ENCODE measurements around the gene DNAJC17. TPM values are rescaled to one million over a fixed set of nuclear protein-coding genes. Genes with fewer than 3 reads are reported as not detected.

The DNAJC17 gene
- total RNA-seq, 1 experiment from 2014 or later: 36.1 TPM

DNA sequence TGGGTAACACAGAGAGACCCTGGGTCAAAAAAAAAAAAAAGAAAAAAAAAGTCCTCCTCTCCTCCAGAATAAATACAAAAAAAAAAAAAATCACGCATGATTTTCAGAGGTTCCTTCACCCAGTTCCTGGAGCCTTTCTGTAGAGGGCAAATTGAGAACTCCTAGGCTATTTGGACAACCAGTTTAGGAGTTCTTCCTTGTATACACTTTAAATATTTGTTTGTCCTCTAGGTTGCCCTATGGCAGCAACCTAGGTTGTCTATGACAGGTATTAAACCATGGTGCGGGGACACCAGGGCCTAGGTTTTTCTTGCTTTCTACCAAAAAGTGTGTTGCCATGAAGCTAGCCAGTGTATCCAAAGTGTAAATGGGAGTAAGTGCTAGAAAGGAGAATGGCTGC is 4.2 kb downstream of the DNAJC17 start:
- RAD21 ChIA-PET (ENCODE audit: low non-redundant PET in 1 of 2, low total read pairs in 2 of 2, uncharacterized antibody in 2 of 2, unreplicated experiment in 2 of 2): no interaction called here
- Histone ChIP-seq H3K4me1 (ENCODE audit: control insufficient read depth in 1 of 2, insufficient read depth in 2 of 2, low read length in 2 of 2) (peaks cover 18 to 34% of the 10 kb centered on the region in 2 experiments; a peak in 3 of 4 replicates), H3K9ac (ENCODE audit: low read length) (no peak overlapping the region), H3K27me3 (ENCODE audit: insufficient read depth, low read length) (no peaks in the 10 kb centered on the region), H3K4me3 (replicated peaks in 1 of 2; ENCODE audit: low read depth in 1 of 2, low read length in 2 of 2) (no peak overlapping the region), H4K20me1 (ENCODE audit: insufficient read depth) (no peaks in the 10 kb centered on the region), H3K36me3 (ENCODE audit: control insufficient read depth in 1 of 2, insufficient read depth in 2 of 2, low read length in 2 of 2) (no peaks in the 10 kb centered on the region), H3K79me2 (ENCODE audit: insufficient read depth, low read length) (peaks cover 41% of the 10 kb centered on the region), H3K4me2 (ENCODE audit: low read length) (no peak overlapping the region), H3K9me2 (ENCODE audit: insufficient read depth) (no peaks in the 10 kb centered on the region), H2AFZ (ENCODE audit: low read depth, low read length, poor library complexity, severe bottlenecking) (no peak overlapping the region), H3K9me3 (ENCODE audit: control insufficient read depth in 1 of 2, insufficient read depth in 1 of 2, low read depth in 1 of 2, low read length in 2 of 2) (no peaks in the 10 kb centered on the region), H3K27ac (ENCODE audit: low read depth, low read length) (no peak overlapping the region)
- POLR2A ChIA-PET: no interaction called here
- DNase-seq (ENCODE audit: low read depth, low spot score): no peak
- CTCF ChIA-PET: interaction anchor here (1.8 kb wide), 1 partner anchor 18 kb away, joined by 4 read pairs; no protein-coding TSS in a partner anchor
- TF ChIP-seq ZBTB33 (IDR thresholded peaks at IDR 0.05; ENCODE audit: extremely low read depth, insufficient replicate concordance, low read length) (no peak), SIN3A (IDR thresholded peaks at IDR 0.05; ENCODE audit: low read depth) (no peak), SRF (IDR thresholded peaks at IDR 0.05; ENCODE audit: low read depth) (no peak), ELF1 (IDR thresholded peaks at IDR 0.05; ENCODE audit: borderline replicate concordance, low read depth) (no peak), CEBPB (IDR thresholded peaks at IDR 0.05; ENCODE audit: low read depth) (no peak), ZFX (IDR thresholded peaks at IDR 0.05) (no peak), JUND (IDR thresholded peaks at IDR 0.05) (no peak), ZNF274 (IDR thresholded peaks at IDR 0.05; ENCODE audit: low read depth, low read length) (no peak), POLR2A (IDR thresholded peaks at IDR 0.05; ENCODE audit: borderline replicate concordance, extremely low read depth, insufficient read depth, insufficient read length) (no peak), RAD21 (IDR thresholded peaks at IDR 0.05; ENCODE audit: low read depth) (no peak), SP1 (IDR thresholded peaks at IDR 0.05; ENCODE audit: low read depth) (no peak), POLR2AphosphoS5 (IDR thresholded peaks at IDR 0.05; ENCODE audit: low read depth, low read length) (no peak), FOSL1 (IDR thresholded peaks at IDR 0.05; ENCODE audit: low read depth) (no peak), CBX3 (IDR thresholded peaks at IDR 0.05; ENCODE audit: low read depth) (no peak), TCF7L2 (IDR thresholded peaks at IDR 0.05; ENCODE audit: borderline replicate concordance, extremely low read depth, insufficient read depth, insufficient read length) (no peak)
- TF ChIP-seq, protein P1, sequence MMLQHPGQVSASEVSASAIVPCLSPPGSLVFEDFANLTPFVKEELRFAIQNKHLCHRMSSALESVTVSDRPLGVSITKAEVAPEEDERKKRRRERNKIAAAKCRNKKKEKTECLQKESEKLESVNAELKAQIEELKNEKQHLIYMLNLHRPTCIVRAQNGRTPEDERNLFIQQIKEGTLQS (IDR thresholded peaks at IDR 0.05): no peak
- TF ChIP-seq, protein P2, sequence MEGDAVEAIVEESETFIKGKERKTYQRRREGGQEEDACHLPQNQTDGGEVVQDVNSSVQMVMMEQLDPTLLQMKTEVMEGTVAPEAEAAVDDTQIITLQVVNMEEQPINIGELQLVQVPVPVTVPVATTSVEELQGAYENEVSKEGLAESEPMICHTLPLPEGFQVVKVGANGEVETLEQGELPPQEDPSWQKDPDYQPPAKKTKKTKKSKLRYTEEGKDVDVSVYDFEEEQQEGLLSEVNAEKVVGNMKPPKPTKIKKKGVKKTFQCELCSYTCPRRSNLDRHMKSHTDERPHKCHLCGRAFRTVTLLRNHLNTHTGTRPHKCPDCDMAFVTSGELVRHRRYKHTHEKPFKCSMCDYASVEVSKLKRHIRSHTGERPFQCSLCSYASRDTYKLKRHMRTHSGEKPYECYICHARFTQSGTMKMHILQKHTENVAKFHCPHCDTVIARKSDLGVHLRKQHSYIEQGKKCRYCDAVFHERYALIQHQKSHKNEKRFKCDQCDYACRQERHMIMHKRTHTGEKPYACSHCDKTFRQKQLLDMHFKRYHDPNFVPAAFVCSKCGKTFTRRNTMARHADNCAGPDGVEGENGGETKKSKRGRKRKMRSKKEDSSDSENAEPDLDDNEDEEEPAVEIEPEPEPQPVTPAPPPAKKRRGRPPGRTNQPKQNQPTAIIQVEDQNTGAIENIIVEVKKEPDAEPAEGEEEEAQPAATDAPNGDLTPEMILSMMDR (IDR thresholded peaks at IDR 0.05 in 2 of 3, conservative IDR thresholded peaks at IDR 0.05 in 1 of 3; ENCODE audit: borderline replicate concordance in 1 of 3, insufficient read depth in 1 of 3, low read depth in 2 of 3, low read length in 2 of 3): no peak
- TF ChIP-seq, protein P3, sequence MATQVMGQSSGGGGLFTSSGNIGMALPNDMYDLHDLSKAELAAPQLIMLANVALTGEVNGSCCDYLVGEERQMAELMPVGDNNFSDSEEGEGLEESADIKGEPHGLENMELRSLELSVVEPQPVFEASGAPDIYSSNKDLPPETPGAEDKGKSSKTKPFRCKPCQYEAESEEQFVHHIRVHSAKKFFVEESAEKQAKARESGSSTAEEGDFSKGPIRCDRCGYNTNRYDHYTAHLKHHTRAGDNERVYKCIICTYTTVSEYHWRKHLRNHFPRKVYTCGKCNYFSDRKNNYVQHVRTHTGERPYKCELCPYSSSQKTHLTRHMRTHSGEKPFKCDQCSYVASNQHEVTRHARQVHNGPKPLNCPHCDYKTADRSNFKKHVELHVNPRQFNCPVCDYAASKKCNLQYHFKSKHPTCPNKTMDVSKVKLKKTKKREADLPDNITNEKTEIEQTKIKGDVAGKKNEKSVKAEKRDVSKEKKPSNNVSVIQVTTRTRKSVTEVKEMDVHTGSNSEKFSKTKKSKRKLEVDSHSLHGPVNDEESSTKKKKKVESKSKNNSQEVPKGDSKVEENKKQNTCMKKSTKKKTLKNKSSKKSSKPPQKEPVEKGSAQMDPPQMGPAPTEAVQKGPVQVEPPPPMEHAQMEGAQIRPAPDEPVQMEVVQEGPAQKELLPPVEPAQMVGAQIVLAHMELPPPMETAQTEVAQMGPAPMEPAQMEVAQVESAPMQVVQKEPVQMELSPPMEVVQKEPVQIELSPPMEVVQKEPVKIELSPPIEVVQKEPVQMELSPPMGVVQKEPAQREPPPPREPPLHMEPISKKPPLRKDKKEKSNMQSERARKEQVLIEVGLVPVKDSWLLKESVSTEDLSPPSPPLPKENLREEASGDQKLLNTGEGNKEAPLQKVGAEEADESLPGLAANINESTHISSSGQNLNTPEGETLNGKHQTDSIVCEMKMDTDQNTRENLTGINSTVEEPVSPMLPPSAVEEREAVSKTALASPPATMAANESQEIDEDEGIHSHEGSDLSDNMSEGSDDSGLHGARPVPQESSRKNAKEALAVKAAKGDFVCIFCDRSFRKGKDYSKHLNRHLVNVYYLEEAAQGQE (IDR thresholded peaks at IDR 0.05; ENCODE audit: low read depth): no peak
- ATAC-seq: no peak
- no TSS peak for BruUV-seq (replicated peaks)
- intact Hi-C loops (cut with micrococcal nuclease): no loop called here

Measured in HCT116 (cell line).